ENCODE measurements around the gene PHKB.

- TF ChIP-seq POLR2AphosphoS5 (IDR thresholded peaks at IDR 0.05; ENCODE audit: low read depth, low read length) (no peak), SIN3A (IDR thresholded peaks at IDR 0.05; ENCODE audit: borderline replicate concordance, insufficient read depth, low read length) (no peak), REST (IDR thresholded peaks at IDR 0.05; ENCODE audit: insufficient read depth in 1 of 2, low read depth in 2 of 2, low read length in 2 of 2) (no peak), TAF1 (IDR thresholded peaks at IDR 0.05; ENCODE audit: borderline replicate concordance, insufficient read depth, low read length) (no peak), FOXP2 (optimal IDR thresholded peaks at IDR 0.05; ENCODE audit: borderline replicate concordance, extremely low read depth, extremely low read length, insufficient read depth) (no peak)
Observed at GRCh38 chr16:47476654-47477345, 15.7 kb downstream of the PHKB start.

All from PFSK-1 (cell line).